GM12892 (cell line): ENCODE measurements around the gene KANSL2.

Source experiments
- POLR2A ChIP-seq: IDR thresholded peaks from 2 replicates; pipeline ENCODE4 v1.6.1; 2011; ENCODE audit warnings: low read depth, low read length, control low read depth
- TAF1 ChIP-seq: IDR thresholded peaks from 2 replicates; pipeline ENCODE4 v1.6.1; 2011; ENCODE audit warnings: low read depth, mild to moderate bottlenecking, control low read depth, low read length, borderline replicate concordance

GRCh38 chr12:48683534-48683933 lies 1.5 kb upstream of the KANSL2 start:
- no peak for TF ChIP-seq POLR2A
- no peak for TF ChIP-seq TAF1
